NCI-H187 (cell line): Measurements from ENCODE around the gene JAML.
A peak's percentile ranks its signal among the peaks of the same experiment; 100 is the strongest.
"Not testable (repeated sequence)": the region's sequence is repeated elsewhere in the genome, so short reads cannot be mapped to it uniquely, and the experiment has no call there.

Experiments used
- DNase-seq, 2 experiments: peaks; one replicate each; lab custom pipeline; 2025; lab: John Stamatoyannopoulos, UW

Gene JAML

GRCh38 chr11:118193910-118194566, 30.8 kb downstream of the JAML start:
- DNase-seq: no peak

- not testable (repeated sequence) for DNase-seq
These were observed 32.0 kb downstream of the JAML start for GRCh38 chr11:118192817-118193216.

GRCh38 chr11:118190942-118191506, 33.8 kb downstream of the JAML start:
- not testable (repeated sequence) for DNase-seq

- no peak for DNase-seq
These were observed 38.3 kb downstream of the JAML start for GRCh38 chr11:118186346-118187107.

- DNase-seq: no peak
These were observed 39.8 kb downstream of the JAML start for GRCh38 chr11:118184784-118185579.

GRCh38 chr11:118183691-118184090, 41.1 kb downstream of the JAML start:
- DNase-seq: not testable (repeated sequence)

GRCh38 chr11:118180300-118180703, 44.5 kb downstream of the JAML start:
- no peak for DNase-seq

- no peak for DNase-seq
These were observed 48.1 kb downstream of the JAML start for GRCh38 chr11:118176778-118177134.

GRCh38 chr11:118175993-118176777, 48.6 kb downstream of the JAML start, which contains the start of gene SCN2B:
TSS of gene SCN2B (minus strand) at chr11:118176639. CDS start at chr11:118176431, 208 bp downstream.
- no peak for DNase-seq

GRCh38 chr11:118175031-118175992, 49.5 kb downstream of the JAML start:
- DNase-seq: no peak

GRCh38 chr11:118174006-118174567, 50.7 kb downstream of the JAML start:
- DNase-seq: no peak

GRCh38 chr11:118172356-118172755, 52.5 kb downstream of the JAML start:
- no peak for DNase-seq

GRCh38 chr11:118171269-118172062, 53.3 kb downstream of the JAML start:
- DNase-seq: peak; percentile 64 to 66

GRCh38 chr11:118170882-118171268, 53.9 kb downstream of the JAML start:
- DNase-seq: no peak

- no peak for DNase-seq
These were observed 54.6 kb downstream of the JAML start for GRCh38 chr11:118170231-118170630.

- no peak for DNase-seq
These were observed 55.3 kb downstream of the JAML start for GRCh38 chr11:118169300-118170140.

GRCh38 chr11:118168751-118169150, 56.1 kb downstream of the JAML start:
- DNase-seq: no peak

- DNase-seq: no peak
These were observed 56.5 kb downstream of the JAML start for GRCh38 chr11:118168316-118168715.
